Sigmoid colon (tissue), 4 donors: ENCODE results near the gene FNDC5.

Experiments used
- EP300 ChIP-seq, 4 donors: sonication (generic); formaldehyde crosslinking; IDR thresholded peaks; one replicate each; pipeline ENCODE4 v1.6.1; 2017; ENCODE audit warnings: antibody characterized with exemption in 4 of 4
- POLR2A ChIP-seq, 2 donors: fragments of 450-650 bp; IDR thresholded peaks; one replicate each; pipeline ENCODE4 v1.6.1; 2016; ENCODE audit warnings: antibody characterized with exemption in 2 of 2, mild to moderate bottlenecking in 2 of 2, moderate library complexity in 2 of 2
- POLR2AphosphoS5 ChIP-seq, 4 donors: sonication (generic); formaldehyde crosslinking; IDR thresholded peaks; one replicate each; pipeline ENCODE4 v1.6.1; 2017; ENCODE audit warnings: antibody characterized with exemption in 4 of 4
- TF ChIP-seq, protein P1 (sequence below), 4 experiments: fragments of 450-650 bp in 3 of 4; fragments of 200-600 bp in 1 of 4; IDR thresholded peaks; one replicate each; pipeline ENCODE4 v1.5.1; 2016 to 2019; ENCODE audit warnings: antibody characterized with exemption in 4 of 4, mild to moderate bottlenecking in 3 of 4, moderate library complexity in 2 of 4

GRCh38 chr1:32898056-32898455 lies 27.3 kb upstream of the FNDC5 start:
- TF ChIP-seq POLR2AphosphoS5 (IDR thresholded peaks at IDR 0.05) = no peak
- TF ChIP-seq, protein P1, sequence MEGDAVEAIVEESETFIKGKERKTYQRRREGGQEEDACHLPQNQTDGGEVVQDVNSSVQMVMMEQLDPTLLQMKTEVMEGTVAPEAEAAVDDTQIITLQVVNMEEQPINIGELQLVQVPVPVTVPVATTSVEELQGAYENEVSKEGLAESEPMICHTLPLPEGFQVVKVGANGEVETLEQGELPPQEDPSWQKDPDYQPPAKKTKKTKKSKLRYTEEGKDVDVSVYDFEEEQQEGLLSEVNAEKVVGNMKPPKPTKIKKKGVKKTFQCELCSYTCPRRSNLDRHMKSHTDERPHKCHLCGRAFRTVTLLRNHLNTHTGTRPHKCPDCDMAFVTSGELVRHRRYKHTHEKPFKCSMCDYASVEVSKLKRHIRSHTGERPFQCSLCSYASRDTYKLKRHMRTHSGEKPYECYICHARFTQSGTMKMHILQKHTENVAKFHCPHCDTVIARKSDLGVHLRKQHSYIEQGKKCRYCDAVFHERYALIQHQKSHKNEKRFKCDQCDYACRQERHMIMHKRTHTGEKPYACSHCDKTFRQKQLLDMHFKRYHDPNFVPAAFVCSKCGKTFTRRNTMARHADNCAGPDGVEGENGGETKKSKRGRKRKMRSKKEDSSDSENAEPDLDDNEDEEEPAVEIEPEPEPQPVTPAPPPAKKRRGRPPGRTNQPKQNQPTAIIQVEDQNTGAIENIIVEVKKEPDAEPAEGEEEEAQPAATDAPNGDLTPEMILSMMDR (IDR thresholded peaks at IDR 0.05) = no peak
- no peak for TF ChIP-seq POLR2A (IDR thresholded peaks at IDR 0.05)
- TF ChIP-seq EP300 (IDR thresholded peaks at IDR 0.05) = no peak
